ENCODE results near the gene OR5K2. TPM values are rescaled to one million over a fixed set of nuclear protein-coding genes. Genes with fewer than 3 reads are reported as not detected.

The OR5K2 gene
- total RNA-seq, 4 donors from 2014 or later, result not detected

- no peak for TF ChIP-seq POLR2A (IDR thresholded peaks at IDR 0.05)
- no peak for TF ChIP-seq CTCF (IDR thresholded peaks at IDR 0.05)
- no peak overlapping the region for H3K4me3 ChIP-seq (ENCODE audit: low read depth, poor library complexity, severe bottlenecking)
- WGBS, 2 donors, result 49 to 66% methylated on average over 5 of the region's 5 CpGs
- intact Hi-C loops (cut with DNase I; ENCODE audit: low total_unique reads), result no loop called here
- no peak for DNase-seq (ENCODE audit: low spot score in 2 of 2)
Observed at GRCh38 chr3:98501863-98502576, 4.5 kb downstream of the OR5K2 start.

DNA sequence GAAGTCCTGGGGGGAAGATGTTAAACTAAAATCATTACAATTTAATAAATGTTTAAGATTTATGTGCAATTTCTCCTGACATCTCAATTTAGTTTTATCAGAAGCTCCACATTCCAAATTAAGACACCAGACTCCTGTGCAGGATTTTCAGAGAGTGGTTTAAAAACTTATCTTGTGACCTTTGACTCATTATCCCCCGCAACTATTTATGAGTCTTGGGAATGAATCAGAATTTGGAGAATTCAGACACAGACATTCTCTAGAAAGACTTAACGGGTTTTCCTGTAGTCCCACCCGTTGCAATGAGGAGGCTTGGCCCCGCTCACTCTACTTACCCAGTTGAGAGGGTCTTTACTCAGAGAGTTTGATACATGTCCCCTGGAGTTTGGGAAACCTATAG is 7.1 kb downstream of the OR5K2 start:
- no peak overlapping the region for H3K4me3 ChIP-seq (ENCODE audit: low read depth, poor library complexity, severe bottlenecking)
- WGBS, 2 donors, result 78 to 84% methylated on average over 4 of the region's 4 CpGs
- DNase-seq (ENCODE audit: low spot score in 2 of 2), result no peak
- intact Hi-C loops (cut with DNase I; ENCODE audit: low total_unique reads), result no loop called here
- TF ChIP-seq POLR2A (IDR thresholded peaks at IDR 0.05) (no peak), CTCF (IDR thresholded peaks at IDR 0.05) (no peak)

DNA sequence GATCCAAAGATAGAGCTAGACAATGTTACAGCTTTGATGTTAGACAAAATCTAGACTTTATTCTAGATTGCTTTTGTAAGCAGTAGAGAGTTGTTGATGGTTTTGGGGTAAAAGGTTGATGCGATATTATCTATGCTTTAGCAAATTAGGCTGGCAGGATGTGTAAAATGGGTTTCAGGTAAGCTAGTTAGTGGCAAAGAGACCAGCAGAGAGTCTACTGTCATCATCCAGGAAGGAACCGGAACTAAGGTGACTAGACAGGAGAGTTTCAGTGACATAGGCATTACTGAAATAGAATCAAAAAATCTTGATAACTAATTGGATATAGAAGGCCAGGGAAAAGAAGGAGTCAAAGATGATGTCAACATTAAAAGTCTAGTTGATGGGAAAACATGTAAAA is 11.1 kb downstream of the OR5K2 start:
- TF ChIP-seq CTCF (IDR thresholded peaks at IDR 0.05), result no peak
- TF ChIP-seq POLR2A (IDR thresholded peaks at IDR 0.05), result no peak
- intact Hi-C loops (cut with DNase I; ENCODE audit: low total_unique reads), result no loop called here
- no peak overlapping the region for H3K4me3 ChIP-seq (ENCODE audit: low read depth, poor library complexity, severe bottlenecking)
- WGBS, 2 donors, result 92 to 100% methylated on average over 2 of the region's 2 CpGs
- DNase-seq (ENCODE audit: low spot score in 2 of 2), result no peak

DNA sequence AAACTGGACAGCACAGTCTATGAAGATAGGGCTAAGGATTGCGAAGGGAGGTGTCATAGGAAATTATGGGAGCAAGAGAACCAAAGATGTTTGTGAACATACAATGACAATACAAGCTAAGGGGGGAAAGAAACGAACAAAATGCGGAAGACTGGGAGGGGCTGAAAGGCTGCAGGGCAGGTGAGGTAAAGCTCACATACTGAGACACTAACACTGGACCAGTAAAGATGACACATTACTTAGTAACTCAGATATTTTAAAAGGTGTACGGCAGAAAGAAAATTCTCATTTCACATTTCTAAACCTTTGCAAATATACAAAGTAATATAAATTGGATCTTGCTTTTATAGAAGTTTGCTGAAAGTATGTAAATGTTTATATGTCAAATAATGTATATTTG is 15.1 kb downstream of the OR5K2 start:
- no peak overlapping the region for H3K4me3 ChIP-seq (ENCODE audit: low read depth, poor library complexity, severe bottlenecking)
- intact Hi-C loops (cut with DNase I; ENCODE audit: low total_unique reads), result no loop called here
- 79 to 87% methylated on average over 4 of the region's 4 CpGs for WGBS, 2 donors
- TF ChIP-seq CTCF (IDR thresholded peaks at IDR 0.05), result no peak
- no peak for TF ChIP-seq POLR2A (IDR thresholded peaks at IDR 0.05)
- no peak for DNase-seq (ENCODE audit: low spot score in 2 of 2)

DNA sequence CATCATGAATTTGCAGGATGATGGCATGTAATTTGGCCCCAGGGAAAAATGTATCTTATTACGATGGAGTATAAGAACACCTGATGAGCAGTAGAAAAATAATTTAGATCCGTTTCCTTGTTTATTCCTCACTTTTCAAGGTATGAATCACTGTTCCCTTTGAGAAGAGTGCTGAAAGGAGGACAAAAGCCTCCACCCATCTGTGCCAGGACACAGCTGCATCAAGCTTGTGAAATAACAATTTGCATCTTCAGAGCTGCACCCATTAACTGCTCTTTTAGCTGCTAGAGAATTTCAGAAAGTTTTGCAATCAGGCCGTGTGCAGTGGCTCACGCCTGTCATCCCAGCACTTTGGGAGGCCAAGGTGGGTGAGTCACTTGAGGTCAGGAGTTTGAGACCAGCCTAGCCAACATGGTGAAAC is 15.6 kb downstream of the OR5K2 start:
- intact Hi-C loops (cut with DNase I; ENCODE audit: low total_unique reads), result no loop called here
- WGBS, 2 donors, result 55 to 61% methylated on average over 4 of the region's 4 CpGs
- no peak for TF ChIP-seq CTCF (IDR thresholded peaks at IDR 0.05)
- no peak for TF ChIP-seq POLR2A (IDR thresholded peaks at IDR 0.05)
- peak in 1 of 2 donors; percentile 63 for DNase-seq (ENCODE audit: low spot score in 2 of 2)
- no peak overlapping the region for H3K4me3 ChIP-seq (ENCODE audit: low read depth, poor library complexity, severe bottlenecking)

GRCh38 chr3:98513736-98514135 is 16.3 kb downstream of the OR5K2 start:
- intact Hi-C loops (cut with DNase I; ENCODE audit: low total_unique reads), result no loop called here
- DNase-seq (ENCODE audit: low spot score in 2 of 2), result no peak
- H3K4me3 ChIP-seq (ENCODE audit: low read depth, poor library complexity, severe bottlenecking), result no peak overlapping the region
- WGBS, 2 donors, result 95 to 96% methylated on average over 3 of the region's 3 CpGs
- TF ChIP-seq POLR2A (IDR thresholded peaks at IDR 0.05) (no peak), CTCF (IDR thresholded peaks at IDR 0.05) (no peak)

Measured in lower leg skin (tissue), 4 donors.